NCI-H510A treated with DMSO at 0.1 percent for 48 hours (cell line): Measurements from ENCODE around the gene GNG7.
"Not testable (repeated sequence)": the region's sequence is repeated elsewhere in the genome, so short reads cannot be mapped to it uniquely, and the experiment has no call there.

Source experiments
- DNase-seq: peaks from one replicate; lab custom pipeline; 2025; lab: John Stamatoyannopoulos, UW

The GNG7 gene

GRCh38 chr19:2463694-2464093 lies 238.8 kb downstream of the GNG7 start:
- DNase-seq, result not testable (repeated sequence)

- no peak for DNase-seq
Observed at GRCh38 chr19:2462635-2463421, 239.7 kb downstream of the GNG7 start.

- no peak for DNase-seq
Observed at GRCh38 chr19:2461751-2462634, 240.5 kb downstream of the GNG7 start.
